GM23338 (cell line): ENCODE measurements around the gene LUC7L. TPM values are rescaled to one million over a fixed set of nuclear protein-coding genes. Genes with fewer than 3 reads are reported as not detected.

ENCODE experiments used
- ATAC-seq: fragments of 200-7000 bp; cut with Tn5 transposase; 3 replicates; pipeline ENCODE4 v1.9.1; 2020
- DNase-seq: peaks from one replicate; pipeline ENCODE4 v3.0.0-alpha.2; 2015; ENCODE audit warnings: low spot score
- H2AFZ ChIP-seq: fragments of 200-600 bp; sonication (generic); 2 replicates; pipeline ENCODE4 v1.8.0; 2016; ENCODE audit warnings: antibody characterized with exemption, mild to moderate bottlenecking, moderate library complexity
- H3F3A ChIP-seq: fragments of 200-600 bp; sonication (generic); replicated peaks from 2 replicates; pipeline ENCODE4 v1.8.0; 2017; ENCODE audit warnings: antibody characterized with exemption, mixed run types, low read depth
- H3K27ac ChIP-seq: fragments of 200-600 bp; sonication (generic); 2 replicates; pipeline ENCODE4 v1.6.1; 2016; ENCODE audit warnings: low read depth
- H3K27me3 ChIP-seq: fragments of 200-600 bp; sonication (generic); 2 replicates; pipeline ENCODE4 v1.8.0; 2016; ENCODE audit warnings: mild to moderate bottlenecking, mixed run types, moderate library complexity; ENCODE audit not compliant: insufficient read depth
- H3K36me3 ChIP-seq: fragments of 200-600 bp; sonication (generic); 2 replicates; pipeline ENCODE4 v1.8.0; 2016; ENCODE audit warnings: mild to moderate bottlenecking; ENCODE audit not compliant: insufficient read depth
- H3K4me1 ChIP-seq: fragments of 200-600 bp; sonication (generic); 2 replicates; pipeline ENCODE4 v1.8.0; 2016; ENCODE audit warnings: mild to moderate bottlenecking, moderate library complexity; ENCODE audit not compliant: insufficient read depth
- H3K4me2 ChIP-seq: fragments of 200-600 bp; sonication (generic); 2 replicates; pipeline ENCODE4 v1.7.1; 2017; ENCODE audit warnings: mixed run types
- H3K4me3 ChIP-seq: fragments of 200-600 bp; sonication (generic); 2 replicates; pipeline ENCODE4 v1.6.1; 2016; ENCODE audit warnings: mixed run types
- H3K79me2 ChIP-seq: fragments of 200-600 bp; sonication (generic); replicated peaks from 2 replicates; pipeline ENCODE4 v1.8.0; 2017; ENCODE audit warnings: mild to moderate bottlenecking; ENCODE audit not compliant: insufficient read depth
- H3K9me2 ChIP-seq: fragments of 200-600 bp; sonication (generic); 2 replicates; pipeline ENCODE4 v1.8.0; 2017; ENCODE audit not compliant: insufficient read depth
- H4K20me1 ChIP-seq: fragments of 200-600 bp; sonication (generic); replicated peaks from 2 replicates; pipeline ENCODE4 v1.8.0; 2017; ENCODE audit warnings: mild to moderate bottlenecking; ENCODE audit not compliant: insufficient read depth
- H3K27ac Mint-ChIP-seq: 2 replicates; pipeline ENCODE4 v1.8.0; 2020; ENCODE audit warnings: inconsistent platforms, mild to moderate bottlenecking, moderate library complexity, mixed read lengths
- H3K27me3 Mint-ChIP-seq: 3 replicates; pipeline ENCODE4 v1.8.0; 2022; ENCODE audit warnings: low read depth, mild to moderate bottlenecking, moderate library complexity, mixed read lengths, inconsistent platforms; ENCODE audit not compliant: insufficient read depth, poor library complexity
- H3K36me3 Mint-ChIP-seq: 3 replicates; pipeline ENCODE4 v1.8.0; 2021; ENCODE audit warnings: low read depth, mild to moderate bottlenecking, inconsistent platforms, moderate library complexity, mixed read lengths
- H3K4me1 Mint-ChIP-seq: 3 replicates; pipeline ENCODE4 v1.8.0; 2020; ENCODE audit warnings: mild to moderate bottlenecking, inconsistent platforms, mixed read lengths
- H3K4me3 Mint-ChIP-seq: 3 replicates; pipeline ENCODE4 v1.8.0; 2021; ENCODE audit warnings: moderate library complexity, mild to moderate bottlenecking, inconsistent platforms, mixed read lengths
- H3K9me3 Mint-ChIP-seq: 3 replicates; pipeline ENCODE4 v1.8.0; 2020; ENCODE audit warnings: moderate library complexity, mild to moderate bottlenecking, inconsistent platforms, mixed read lengths
- CTCF ChIP-seq, 2 experiments: fragments of 200-600 bp in 1 of 2; sonication (generic) in 1 of 2; conservative IDR thresholded peaks; 2 replicates each; pipeline versions ENCODE4 v1.5.1 to v1.6.1; 2016 to 2017; ENCODE audit warnings: antibody characterized with exemption in 2 of 2, low read depth in 2 of 2, mild to moderate bottlenecking in 2 of 2, moderate library complexity in 1 of 2
- ETS1 ChIP-seq: IDR thresholded peaks from 2 replicates; pipeline ENCODE4 v1.6.1; 2016; ENCODE audit warnings: antibody characterized with exemption
- EZH2 ChIP-seq: fragments of 200-600 bp; sonication (generic); IDR thresholded peaks from one replicate; pipeline ENCODE4 v1.8.0; 2017; ENCODE audit warnings: antibody characterized with exemption, mild to moderate bottlenecking, low read depth; ENCODE audit not compliant: unreplicated experiment
- POLR2AphosphoS5 ChIP-seq: IDR thresholded peaks from 2 replicates; pipeline ENCODE4 v1.6.1; 2016; ENCODE audit warnings: antibody characterized with exemption, low read depth
- REST ChIP-seq: IDR thresholded peaks from one replicate; pipeline ENCODE4 v1.6.1; 2018; ENCODE audit warnings: antibody characterized with exemption; ENCODE audit not compliant: unreplicated experiment
- ZNF114 ChIP-seq: fragments of 250-450 bp; sonication (Bioruptor Pico); IDR thresholded peaks from 2 replicates; pipeline ENCODE4 v1.5.0; 2020; ENCODE audit warnings: mild to moderate bottlenecking, moderate library complexity
- ZNF331 ChIP-seq: fragments of 250-450 bp; sonication (Bioruptor Pico); IDR thresholded peaks from 2 replicates; pipeline ENCODE4 v1.5.0; 2020; ENCODE audit warnings: low read depth, mild to moderate bottlenecking, moderate library complexity
- ZNF462 ChIP-seq: fragments of 250-450 bp; sonication (Bioruptor Pico); IDR thresholded peaks from 2 replicates; pipeline ENCODE4 v1.5.0; 2020; ENCODE audit warnings: mild to moderate bottlenecking, moderate library complexity
- polyA plus RNA-seq: library from polyadenylated mRNA; unstranded; fragments of >200 nt; fragmentation: Nextera tagmentation; extraction: Ambion mirVana; gene quantifications from 2 replicates; pipeline ENCODE4 v1.2.1, GENCODE V29; 2016
- total RNA-seq: library from RNA; depleted of rRNA; stranded (reverse); fragments of >200 nt; shearing (Covaris generic); gene quantifications from 2 replicates; pipeline ENCODE4 v1.2.3, GENCODE V29; 2014

The LUC7L gene
- total and polyA plus RNA-seq, 2 experiments from 2014 or later, result 114 to 151 TPM

DNA sequence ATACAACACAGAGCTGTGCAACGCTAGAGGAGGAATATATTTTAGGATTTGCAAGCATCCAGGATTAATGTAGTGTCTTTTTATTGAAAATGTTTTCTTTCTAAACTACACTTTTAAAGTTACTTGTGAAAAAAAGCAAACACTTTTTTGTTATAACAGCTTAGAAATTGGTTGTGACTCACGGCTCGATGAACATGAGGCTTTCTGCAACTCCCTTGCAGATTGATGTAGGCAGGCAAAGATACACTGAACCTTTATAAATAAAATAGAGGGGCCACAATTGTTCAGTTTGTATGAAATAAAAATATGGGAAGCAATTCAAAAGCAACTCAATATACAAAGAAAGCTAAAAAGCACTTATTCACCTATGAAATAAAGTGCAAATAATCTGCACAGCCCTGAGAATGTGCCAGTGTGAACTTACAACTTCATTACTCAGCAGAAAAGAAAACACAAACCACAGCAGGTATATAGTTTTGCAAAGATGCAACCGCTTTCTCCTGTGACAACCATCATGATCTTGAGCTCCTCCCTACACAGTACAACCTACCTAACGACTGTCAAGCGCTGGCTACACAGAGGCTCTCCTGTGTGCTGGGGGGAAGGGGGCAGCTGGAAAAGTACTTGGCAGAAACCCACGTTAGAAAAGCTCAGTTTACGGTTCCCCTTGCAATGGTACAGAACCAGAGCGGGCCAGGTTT is 948 bp downstream of the LUC7L start:
- peaks cover 25% of the 10 kb centered on the region for H3F3A ChIP-seq
- peak overlapping the region; percentile 99 for H3K4me2 ChIP-seq
- H3K9me3 Mint-ChIP-seq, result no peaks in the 10 kb centered on the region
- no peak for TF ChIP-seq CTCF (conservative IDR thresholded peaks at IDR 0.05; ENCODE audit: low read depth in 2 of 2)
- no peak for TF ChIP-seq ZNF114
- TF ChIP-seq ETS1, result 0 out of 2 replicates have a peak, but pooled peaks have one; percentile 13
- no peak for TF ChIP-seq EZH2
- DNase-seq (peak; percentile 33), ATAC-seq (peak; percentile 51)
- H3K9me2 ChIP-seq, result no peaks in the 10 kb centered on the region
- peaks cover 4% of the 10 kb centered on the region for H3K27me3 Mint-ChIP-seq
- peak overlapping the region; percentile 100 for H3K4me3 ChIP-seq
- H3K27me3 ChIP-seq, result no peaks in the 10 kb centered on the region
- peak overlapping the region; percentile 74; the same call in 1 of the 2 replicates for H3K27ac ChIP-seq
- H4K20me1 ChIP-seq, result peaks cover 41% of the 10 kb centered on the region
- peaks cover 17% of the 10 kb centered on the region; the same call in 2 of the 3 replicates for H3K4me1 Mint-ChIP-seq
- H3K36me3 ChIP-seq, result peaks cover 38% of the 10 kb centered on the region
- H3K79me2 ChIP-seq, result peaks cover 57% of the 10 kb centered on the region
- peak overlapping the region; percentile 98 for H3K4me3 Mint-ChIP-seq
- peak overlapping the region; percentile 96 for H3K27ac Mint-ChIP-seq
- H3K36me3 Mint-ChIP-seq, result peaks cover 50% of the 10 kb centered on the region
- peaks cover 11% of the 10 kb centered on the region for H3K4me1 ChIP-seq
- H2AFZ ChIP-seq, result 0 out of 2 replicates have a peak overlapping the region, but pooled peaks have one; percentile 59

GRCh38 chr16:220021-220420 is 9.2 kb downstream of the LUC7L start:
- ATAC-seq (no peak), DNase-seq (no peak)
- Histone ChIP-seq H3K27ac (no peak overlapping the region), H3K4me1 (no peaks in the 10 kb centered on the region), H3K4me2 (no peak overlapping the region), H3F3A (peaks cover 21% of the 10 kb centered on the region), H3K9me2 (no peaks in the 10 kb centered on the region), H3K4me3 (no peak overlapping the region), H3K27me3 (no peaks in the 10 kb centered on the region), H4K20me1 (peaks cover 53% of the 10 kb centered on the region), H3K36me3 (peaks cover 68% of the 10 kb centered on the region), H3K79me2 (peaks cover 100% of the 10 kb centered on the region), H2AFZ (no peak overlapping the region)
- Mint-ChIP-seq H3K4me3 (no peak overlapping the region), H3K4me1 (no peaks in the 10 kb centered on the region), H3K27ac (no peak overlapping the region), H3K9me3 (no peaks in the 10 kb centered on the region), H3K36me3 (peaks cover 93% of the 10 kb centered on the region), H3K27me3 (peaks cover 1% of the 10 kb centered on the region)
- no peak for TF ChIP-seq REST
- no peak for TF ChIP-seq ZNF331 (CRISPR knock-in tag)
- no peak for TF ChIP-seq ZNF462 (CRISPR knock-in tag)
- no peak for TF ChIP-seq POLR2AphosphoS5
